Activated T-helper 9 cell treated with anti-CD3 and anti-CD28 coated beads, Interleukin-2, amount 50 U/mL, for 16 hours (primary cell): ENCODE data around the gene FOLR2.
"Not testable (repeated sequence)": the region's sequence is repeated elsewhere in the genome, so short reads cannot be mapped to it uniquely, and the experiment has no call there.

Source experiments
- DNase-seq: peaks from one replicate; pipeline ENCODE4 v3.0.0-alpha.2; 2020; ENCODE audit warnings: low read depth

FOLR2 gene

GRCh38 chr11:72240461-72241290, 24.1 kb downstream of the FOLR2 start:
- DNase-seq, result no peak

- no peak for DNase-seq
Observed at GRCh38 chr11:72241291-72241781, 24.7 kb downstream of the FOLR2 start.

- DNase-seq, result no peak
Observed at GRCh38 chr11:72242141-72242540, 25.5 kb downstream of the FOLR2 start.

- no peak for DNase-seq
Observed at GRCh38 chr11:72243173-72244059, 26.8 kb downstream of the FOLR2 start.

- DNase-seq, result no peak
Observed at GRCh38 chr11:72244060-72244360, 27.4 kb downstream of the FOLR2 start, which contains the start of gene PHOX2A. Gene PHOX2A (minus strand): TSS chr11:72244176. CDS start chr11:72244004, 172 bp downstream.

- DNase-seq, result no peak
Observed at GRCh38 chr11:72244361-72245262, 28.0 kb downstream of the FOLR2 start.

- no peak for DNase-seq
Observed at GRCh38 chr11:72245263-72245816, 28.7 kb downstream of the FOLR2 start.

- DNase-seq, result no peak
Observed at GRCh38 chr11:72247584-72247983, 31.0 kb downstream of the FOLR2 start.

GRCh38 chr11:72249961-72250360, 33.4 kb downstream of the FOLR2 start:
- DNase-seq, result no peak

- DNase-seq, result no peak
Observed at GRCh38 chr11:72250661-72251464, 34.3 kb downstream of the FOLR2 start.

GRCh38 chr11:72251614-72252013, 35.0 kb downstream of the FOLR2 start:
- no peak for DNase-seq

GRCh38 chr11:72253392-72253791, 36.8 kb downstream of the FOLR2 start:
- no peak for DNase-seq

GRCh38 chr11:72254299-72254993, 37.9 kb downstream of the FOLR2 start:
- no peak for DNase-seq

- no peak for DNase-seq
Observed at GRCh38 chr11:72257570-72257969, 41.0 kb downstream of the FOLR2 start.

GRCh38 chr11:72259490-72259889, 42.9 kb downstream of the FOLR2 start:
- no peak for DNase-seq

- DNase-seq, result no peak
Observed at GRCh38 chr11:72260574-72260973, 44.0 kb downstream of the FOLR2 start.

- DNase-seq, result no peak
Observed at GRCh38 chr11:72263361-72263760, 46.8 kb downstream of the FOLR2 start.

GRCh38 chr11:72265951-72266350, 49.4 kb downstream of the FOLR2 start:
- no peak for DNase-seq

- not testable (repeated sequence) for DNase-seq
Observed at GRCh38 chr11:72266960-72267359, 50.4 kb downstream of the FOLR2 start.
